GM13977 (cell line): ENCODE results near the gene DTX3.

ENCODE experiments used
- DNase-seq: peaks from one replicate; pipeline ENCODE4 v3.0.0; 2012; ENCODE audit warnings: low spot score
- in situ Hi-C: fragments of 300-500 bp; cut with MboI; formaldehyde crosslinking; loops from one replicate; pipeline ENCODE4 v1.12.0; 2022; ENCODE audit warnings: low sequenced_read_pairs, low pct_unique_long_range_greater_than_20kb, mixed read lengths, inconsistent platforms; ENCODE audit not compliant: unreplicated experiment
- TF ChIP-seq, protein P1 (sequence below): IDR thresholded peaks from 2 replicates; pipeline ENCODE4 v1.5.1; 2012; ENCODE audit warnings: mild to moderate bottlenecking, control low read depth; ENCODE audit not compliant: insufficient read depth; ENCODE audit errors: extremely low read depth, missing control alignments

The DTX3 gene

DNA sequence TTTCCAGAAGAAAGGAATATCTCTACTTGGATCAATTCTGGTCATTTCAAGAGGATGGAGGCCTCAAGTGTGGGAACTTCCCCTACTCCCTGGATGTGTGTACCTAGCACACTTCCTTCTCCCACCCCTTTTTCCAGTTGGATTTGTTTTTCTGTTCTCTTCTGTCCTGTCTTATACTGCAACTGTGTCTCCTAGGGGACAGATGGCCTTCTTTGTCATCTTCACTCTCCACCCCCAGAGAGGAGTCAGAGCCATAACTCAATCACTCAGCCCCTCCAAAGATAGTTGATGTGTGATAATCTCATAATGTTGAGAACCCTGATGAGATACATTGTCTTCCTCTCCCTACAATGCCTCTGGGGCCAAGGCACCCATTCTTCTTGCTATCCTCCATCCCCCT is 2.1 kb upstream of the DTX3 start:
- no peak for DNase-seq
- in situ Hi-C loops, result no loop called here
- TF ChIP-seq, protein P1, sequence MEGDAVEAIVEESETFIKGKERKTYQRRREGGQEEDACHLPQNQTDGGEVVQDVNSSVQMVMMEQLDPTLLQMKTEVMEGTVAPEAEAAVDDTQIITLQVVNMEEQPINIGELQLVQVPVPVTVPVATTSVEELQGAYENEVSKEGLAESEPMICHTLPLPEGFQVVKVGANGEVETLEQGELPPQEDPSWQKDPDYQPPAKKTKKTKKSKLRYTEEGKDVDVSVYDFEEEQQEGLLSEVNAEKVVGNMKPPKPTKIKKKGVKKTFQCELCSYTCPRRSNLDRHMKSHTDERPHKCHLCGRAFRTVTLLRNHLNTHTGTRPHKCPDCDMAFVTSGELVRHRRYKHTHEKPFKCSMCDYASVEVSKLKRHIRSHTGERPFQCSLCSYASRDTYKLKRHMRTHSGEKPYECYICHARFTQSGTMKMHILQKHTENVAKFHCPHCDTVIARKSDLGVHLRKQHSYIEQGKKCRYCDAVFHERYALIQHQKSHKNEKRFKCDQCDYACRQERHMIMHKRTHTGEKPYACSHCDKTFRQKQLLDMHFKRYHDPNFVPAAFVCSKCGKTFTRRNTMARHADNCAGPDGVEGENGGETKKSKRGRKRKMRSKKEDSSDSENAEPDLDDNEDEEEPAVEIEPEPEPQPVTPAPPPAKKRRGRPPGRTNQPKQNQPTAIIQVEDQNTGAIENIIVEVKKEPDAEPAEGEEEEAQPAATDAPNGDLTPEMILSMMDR, result no peak

DNA sequence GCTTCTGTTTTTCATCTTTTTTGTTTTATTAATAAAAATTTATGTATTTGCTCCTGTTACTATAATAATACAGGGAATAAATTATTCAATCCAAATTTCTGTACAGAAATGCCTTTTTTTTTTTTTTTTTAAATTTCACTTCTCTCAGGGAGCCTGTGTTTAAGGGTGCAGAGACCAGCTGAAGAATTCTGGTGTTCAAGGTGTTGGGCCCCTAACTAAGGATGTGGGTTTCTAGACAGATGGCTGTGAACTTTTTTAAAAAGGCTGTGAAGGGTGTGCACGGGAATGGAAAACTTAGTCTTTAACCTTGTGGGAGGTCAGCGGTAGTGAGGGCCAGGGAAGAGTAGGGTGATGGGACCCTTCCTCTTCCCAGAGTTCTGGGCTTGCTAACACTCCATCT is 1.3 kb upstream of the DTX3 start:
- no peak for DNase-seq
- in situ Hi-C loops, result no loop called here
- TF ChIP-seq, protein P1, result no peak

DNA sequence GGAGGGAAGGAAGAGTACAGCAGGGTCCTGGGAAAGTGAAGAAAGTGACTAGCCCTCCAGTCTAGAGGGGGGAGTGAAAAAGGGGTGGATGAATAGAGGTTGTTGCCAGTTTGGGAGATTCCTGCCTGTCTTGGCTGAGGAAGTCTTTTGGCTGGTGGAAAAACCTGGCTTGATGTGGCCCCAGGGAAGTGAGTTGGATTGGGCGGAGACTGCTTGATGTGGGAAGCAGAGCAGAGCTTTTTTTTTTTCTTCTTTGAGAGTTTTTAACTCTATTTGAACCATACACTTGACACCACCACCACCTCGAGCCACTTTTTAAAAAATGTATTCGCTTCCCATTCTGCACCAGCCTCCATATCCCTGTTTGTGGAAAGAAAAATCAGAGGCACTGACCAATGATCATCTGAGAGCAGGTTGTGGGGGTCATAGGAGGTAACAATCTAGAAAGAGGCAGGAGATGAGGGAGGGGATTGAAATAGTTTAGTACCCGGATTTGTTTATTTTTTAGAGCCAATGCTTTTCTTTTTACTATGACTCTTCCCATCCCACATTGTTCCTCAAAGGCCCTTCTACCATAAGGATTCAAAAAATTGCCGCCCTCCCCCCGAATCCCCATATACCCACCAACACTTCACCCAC is 690 bp upstream of the DTX3 start:
- in situ Hi-C loops, result no loop called here
- TF ChIP-seq, protein P1, result no peak
- no peak for DNase-seq

DNA sequence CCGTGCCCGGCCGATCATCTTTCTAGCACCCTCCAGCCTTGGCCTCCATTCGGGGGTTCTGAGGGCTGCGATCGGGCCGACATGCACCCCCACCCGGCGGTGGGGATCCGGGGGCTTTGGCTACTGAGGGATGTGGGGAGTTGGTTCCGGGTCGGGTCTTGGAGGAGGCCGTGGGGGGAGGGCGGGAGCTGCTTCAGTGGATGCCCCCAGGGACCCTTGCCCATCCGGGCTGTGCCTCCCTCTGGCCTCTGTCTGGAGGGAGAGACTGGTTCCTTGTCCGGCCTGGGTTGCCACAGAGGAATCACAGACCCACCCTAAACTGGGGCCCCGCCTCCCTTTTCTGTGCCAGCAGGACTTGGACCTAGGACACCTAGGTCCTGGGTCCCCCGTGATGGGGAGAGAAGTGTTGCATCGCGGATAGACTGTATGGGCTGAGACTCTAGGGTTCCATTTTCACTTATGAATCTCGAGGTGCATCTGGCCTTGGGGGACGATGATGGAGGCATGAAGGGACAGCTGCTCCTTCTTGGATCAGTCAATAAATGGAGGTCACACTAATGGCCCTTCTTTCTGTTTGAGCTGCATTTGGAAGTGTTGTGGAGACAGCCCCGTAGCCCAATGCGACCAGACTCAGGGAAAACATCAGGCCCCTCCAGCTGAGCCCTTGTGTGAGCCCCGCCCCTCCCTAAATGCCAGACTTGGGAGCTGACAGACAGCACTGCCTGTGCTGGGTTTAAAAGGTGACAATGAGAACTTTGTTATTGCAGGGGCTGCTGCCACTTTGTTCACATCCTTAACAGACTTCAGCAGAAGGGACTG is 577 bp downstream of the DTX3 start:
- DNase-seq, result no peak
- TF ChIP-seq, protein P1, result no peak
- in situ Hi-C loops, result no loop called here

DNA sequence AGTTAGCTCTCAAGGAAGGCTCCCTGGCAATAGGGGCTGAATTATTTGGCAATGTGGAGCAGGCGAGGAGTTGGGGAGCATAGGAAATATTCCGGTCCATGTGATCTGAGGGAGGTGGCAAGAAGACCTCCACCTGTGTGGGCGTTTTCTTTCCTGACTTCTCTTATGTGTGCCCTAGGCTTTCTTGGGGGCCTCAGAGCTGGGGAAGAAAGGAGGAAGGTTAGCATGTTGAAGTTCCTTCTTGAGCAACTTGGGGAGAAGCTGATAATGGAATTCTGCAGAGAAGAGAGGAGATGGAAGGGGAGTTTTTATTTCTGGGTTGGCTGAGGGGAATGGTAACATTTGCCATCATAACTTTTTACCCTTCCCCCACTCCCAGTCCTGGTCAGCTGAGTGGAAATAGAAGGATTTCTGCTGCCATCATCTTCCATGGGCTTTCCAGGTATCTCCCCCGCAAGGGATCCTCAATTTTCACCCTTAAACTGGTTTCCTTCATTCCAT is 1.2 kb downstream of the DTX3 start:
- in situ Hi-C loops, result no loop called here
- TF ChIP-seq, protein P1, result no peak
- no peak for DNase-seq

DNA sequence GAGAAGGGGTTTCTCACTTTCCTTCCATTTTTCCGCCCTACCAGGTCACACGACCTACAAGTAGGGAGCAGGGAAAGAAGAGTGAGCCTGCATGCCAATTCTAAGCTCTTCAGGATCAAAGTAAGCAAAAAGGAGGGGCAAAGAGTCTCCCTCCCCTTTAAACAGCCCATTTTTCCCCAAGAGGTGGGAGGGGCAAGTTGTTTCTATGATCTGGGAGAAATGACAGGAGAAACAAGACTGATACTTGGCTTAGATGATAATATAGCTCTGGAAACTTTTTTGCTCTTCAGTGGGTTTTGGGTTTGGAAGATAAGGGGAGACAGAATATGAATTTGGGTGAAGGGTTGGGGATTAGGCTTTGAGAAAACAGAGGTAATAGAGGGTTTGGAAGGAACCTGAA is 1.8 kb downstream of the DTX3 start:
- DNase-seq, result no peak
- TF ChIP-seq, protein P1, result no peak
- in situ Hi-C loops, result no loop called here
